Activated CD8-positive, alpha-beta memory T cell treated with anti-CD3 and anti-CD28 coated beads, Interleukin-2, amount 50 U/mL, for 24 hours (primary cell): ENCODE data around the gene ACYP1.

Experiments
- DNase-seq: peaks from one replicate; pipeline ENCODE4 v3.0.0-alpha.2; 2020; ENCODE audit errors: extremely low read depth

ACYP1 gene

GRCh38 chr14:75063491-75064204 lies at the start of gene ACYP1:
ACYP1 (minus strand) TSS chr14:75064024; CDS start chr14:75063553, 471 bp downstream.
- DNase-seq = peak; percentile 76

DNA sequence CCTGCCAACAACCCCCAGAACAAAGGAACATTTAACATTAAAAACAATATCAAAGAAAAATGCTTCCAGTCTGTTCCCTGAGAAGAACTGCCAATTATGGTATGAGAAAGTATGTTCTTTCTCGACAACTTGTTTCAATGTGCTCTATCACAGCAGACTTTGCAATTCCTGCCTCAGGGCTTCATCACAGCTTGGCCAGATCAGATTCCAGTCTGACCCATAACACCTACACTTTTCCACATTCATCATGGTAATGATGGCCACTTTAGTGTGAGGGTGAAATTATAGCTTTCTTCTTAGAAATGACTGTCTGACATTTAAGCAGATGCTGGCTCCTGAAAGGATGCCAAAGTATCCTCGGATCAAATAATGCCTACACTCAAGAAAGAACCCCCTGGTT lies 46.1 kb upstream of the ACYP1 start:
- no peak for DNase-seq

DNA sequence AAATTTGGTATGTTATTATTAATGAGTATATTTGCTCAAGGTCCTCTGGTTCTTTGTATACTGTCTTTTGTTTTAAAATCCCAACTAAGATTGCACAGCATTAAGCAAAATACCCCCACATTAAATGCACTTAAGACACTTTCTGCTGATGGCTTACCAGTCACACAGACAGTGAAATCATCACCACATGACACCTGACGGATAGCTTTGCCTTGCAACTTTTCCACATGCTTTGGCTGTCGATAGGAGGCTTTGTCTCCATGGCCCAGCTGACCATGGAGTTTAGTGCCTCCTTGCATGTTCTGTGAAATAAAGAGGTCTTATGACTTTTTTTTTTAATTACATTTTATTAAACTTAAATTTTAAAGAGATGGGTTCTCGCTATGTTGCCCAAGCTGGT lies 43.4 kb upstream of the ACYP1 start:
- no peak for DNase-seq

- no peak for DNase-seq
These were observed 37.7 kb upstream of the ACYP1 start for GRCh38 chr14:75101491-75101890.

GRCh38 chr14:75098682-75099081 lies 34.9 kb upstream of the ACYP1 start:
- no peak for DNase-seq

- DNase-seq = no peak
These were observed 34.4 kb upstream of the ACYP1 start for GRCh38 chr14:75098212-75098611.

GRCh38 chr14:75096959-75097358 lies 33.1 kb upstream of the ACYP1 start:
- no peak for DNase-seq

GRCh38 chr14:75095690-75096089 lies 31.9 kb upstream of the ACYP1 start:
- no peak for DNase-seq

- no peak for DNase-seq
These were observed 31.1 kb upstream of the ACYP1 start for GRCh38 chr14:75094896-75095295.

- DNase-seq = no peak
These were observed 28.9 kb upstream of the ACYP1 start for GRCh38 chr14:75092698-75093097.

DNA sequence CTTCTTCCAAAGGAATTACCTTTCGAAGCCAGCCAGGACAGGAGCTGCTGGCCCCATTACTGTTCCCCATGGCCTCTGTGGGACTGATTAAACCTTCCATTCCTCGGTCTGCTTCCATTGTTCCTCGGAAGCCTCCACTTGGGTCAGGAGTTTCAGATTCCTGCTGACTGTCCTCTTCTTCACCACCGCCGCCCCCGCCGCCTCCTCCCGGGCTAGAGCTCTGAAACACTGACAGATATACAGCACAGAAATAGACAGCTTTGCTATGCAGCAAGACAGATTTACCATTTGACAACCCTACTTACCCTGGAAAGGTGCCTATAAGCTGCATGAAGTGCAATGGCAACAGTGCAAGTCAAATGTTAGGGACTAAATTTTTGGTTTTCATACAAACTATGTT lies 27.4 kb upstream of the ACYP1 start:
- DNase-seq = no peak

- no peak for DNase-seq
These were observed 26.5 kb upstream of the ACYP1 start for GRCh38 chr14:75090353-75090752.

DNA sequence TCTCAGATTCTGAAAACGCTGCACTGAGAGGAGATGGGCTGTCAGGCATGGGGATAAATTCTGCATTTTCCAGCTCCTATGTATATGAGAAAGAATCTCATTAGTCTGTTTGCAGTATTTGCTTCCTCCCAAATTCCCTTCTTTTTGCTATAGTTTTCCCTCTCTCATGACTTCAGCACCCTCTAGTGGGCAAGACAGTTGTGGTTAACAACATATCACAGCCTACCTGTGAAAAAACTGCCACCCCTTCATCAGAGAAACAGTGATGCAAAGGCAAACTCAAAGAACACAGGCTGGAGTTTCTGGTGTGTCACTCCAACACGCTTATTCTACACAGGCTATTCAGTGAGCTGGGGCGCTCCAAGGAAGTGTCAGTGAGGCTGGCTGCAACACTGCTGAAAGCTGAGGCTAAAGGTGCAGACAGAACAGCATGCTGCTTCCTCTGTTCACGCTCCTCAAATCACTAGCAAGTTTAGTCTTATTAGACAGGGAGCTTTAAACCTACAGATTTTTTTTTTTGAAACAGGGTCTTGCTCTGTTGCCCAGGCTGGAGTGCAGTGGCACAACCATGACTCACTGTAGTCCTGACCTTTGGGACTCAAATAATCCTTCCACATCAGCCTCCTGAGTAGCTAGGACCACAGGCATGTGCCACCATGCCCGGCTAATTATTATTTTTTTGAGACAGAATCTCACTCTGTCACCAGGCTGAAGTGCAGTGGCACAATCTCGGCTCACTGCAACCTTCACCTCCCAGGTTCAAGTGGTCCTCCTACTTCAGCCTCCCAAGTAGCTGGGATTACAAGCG lies 24.9 kb upstream of the ACYP1 start:
- no peak for DNase-seq

- no peak for DNase-seq
These were observed 24.3 kb upstream of the ACYP1 start for GRCh38 chr14:75088153-75088552.

GRCh38 chr14:75084513-75084912 lies 20.7 kb upstream of the ACYP1 start:
- no peak for DNase-seq

- DNase-seq = no peak
These were observed 19.4 kb upstream of the ACYP1 start for GRCh38 chr14:75083271-75083670.

GRCh38 chr14:75081660-75082229 lies 17.9 kb upstream of the ACYP1 start:
- no peak for DNase-seq

DNA sequence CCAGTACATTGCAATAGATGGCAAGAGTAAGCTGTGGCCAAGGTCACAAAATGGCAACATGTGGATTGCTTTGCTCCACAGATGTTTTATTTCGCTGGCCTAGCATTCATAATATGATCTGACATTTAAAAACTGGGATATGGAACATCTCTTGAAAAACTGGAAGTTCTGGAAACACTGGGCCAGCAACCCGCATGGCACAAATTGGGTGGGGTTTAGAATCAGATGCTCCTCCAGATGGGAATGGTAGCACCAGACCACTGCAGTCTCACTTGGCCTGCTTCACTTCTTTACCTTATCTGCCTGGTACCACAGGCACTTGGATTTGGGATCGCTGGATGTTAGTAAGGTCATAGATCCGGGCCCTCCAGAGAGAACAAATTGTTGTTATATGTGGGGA lies 15.7 kb upstream of the ACYP1 start:
- no peak for DNase-seq

DNA sequence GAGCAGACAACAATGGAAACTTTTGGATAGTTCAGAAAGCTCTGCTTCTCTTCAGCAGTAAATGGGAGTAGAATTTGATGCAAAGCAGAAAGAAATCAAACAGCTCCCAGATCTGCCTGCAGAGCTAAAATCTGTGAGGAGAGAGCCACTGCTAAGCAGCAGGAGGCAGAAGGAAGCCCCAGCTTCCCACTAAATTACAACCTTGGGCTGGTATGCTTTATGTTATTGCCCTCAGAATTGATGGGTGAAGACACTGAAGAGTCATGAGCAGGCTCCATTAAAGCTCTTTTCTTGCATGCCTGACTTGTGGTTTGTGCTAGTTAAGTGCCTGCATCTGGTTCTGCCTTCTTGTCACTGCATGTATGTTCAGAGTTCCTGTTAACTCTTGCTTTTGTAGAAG lies 14.0 kb upstream of the ACYP1 start:
- no peak for DNase-seq

DNA sequence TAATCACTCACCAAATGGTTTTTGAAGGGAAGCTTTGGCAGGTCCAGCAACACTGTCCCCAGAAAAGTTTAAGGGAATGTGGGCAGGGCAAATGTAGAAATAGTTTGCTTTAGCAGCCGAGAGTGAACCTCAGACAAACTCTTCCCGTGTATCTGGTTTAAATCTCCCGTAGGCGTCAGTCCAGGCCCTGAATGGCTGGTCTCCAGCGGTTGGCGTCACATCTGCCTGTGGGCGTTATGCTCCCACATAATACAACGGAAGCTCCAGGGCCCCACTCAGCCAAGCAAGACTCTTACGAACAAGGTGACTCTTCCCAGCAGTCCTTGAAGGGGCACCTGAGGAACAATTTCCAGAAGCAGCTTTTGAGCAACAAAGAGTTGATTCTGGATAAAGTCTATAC lies 6.6 kb upstream of the ACYP1 start:
- no peak for DNase-seq

GRCh38 chr14:75069811-75070145 lies 6.0 kb upstream of the ACYP1 start:
- no peak for DNase-seq

GRCh38 chr14:75069121-75069810 lies 5.4 kb upstream of the ACYP1 start, which contains the start of gene ZC2HC1C:
ZC2HC1C (plus strand) TSS chr14:75069641; CDS start chr14:75070574, 933 bp downstream.
- no peak for DNase-seq
